ENCODE results near the gene TMEM43.

Gene TMEM43

GRCh38 chr3:14118400-14119381 lies 6.2 kb upstream of the TMEM43 start:
- H3K36me3 ChIP-seq (ENCODE audit: control insufficient read depth in 2 of 2, insufficient read depth in 1 of 2, low read length in 2 of 2) = peaks cover 4 to 67% of the 10 kb centered on the region in 2 experiments; a peak in 1 of 3 replicates
- ChIA-PET POLR2A (no interaction called here), CTCF (interaction anchor here (0.6 to 1.4 kb wide), 2 partner anchors 222 to 349 kb away, joined by 4 read pairs; no protein-coding TSS in a partner anchor)

More at GRCh38 chr3:14118400-14119381, 6.2 kb upstream of the TMEM43 start:
- TF ChIP-seq ZNF518A (tag by site-specific recombination; conservative IDR thresholded peaks at IDR 0.05; ENCODE audit: low read depth) (no peak), ZNF335 (tag by site-specific recombination; conservative IDR thresholded peaks at IDR 0.05) (0 out of 2 replicates have a peak, but pooled peaks have one; percentile 10), ZBTB8A (tag by site-specific recombination; IDR thresholded peaks at IDR 0.05) (0 out of 2 replicates have a peak, but pooled peaks have one; percentile 29), ZNF692 (tag by site-specific recombination; IDR thresholded peaks at IDR 0.05) (0 out of 2 replicates have a peak, but pooled peaks have one; percentile 18), ZNF449 (tag by site-specific recombination; IDR thresholded peaks at IDR 0.05) (peak; percentile 95), ZIC2 (tag by site-specific recombination; IDR thresholded peaks at IDR 0.05) (0 out of 2 replicates have a peak, but pooled peaks have one; percentile 27), ZBTB17 (tag by site-specific recombination; IDR thresholded peaks at IDR 0.05) (0 out of 2 replicates have a peak, but pooled peaks have one; percentile 38), ZBTB20 (tag by site-specific recombination; IDR thresholded peaks at IDR 0.05) (0 out of 2 replicates have a peak, but pooled peaks have one; percentile 26), ZNF341 (tag by site-specific recombination; IDR thresholded peaks at IDR 0.05; ENCODE audit: low read depth) (0 out of 2 replicates have a peak, but pooled peaks have one; percentile 15), KLF17 (tag by site-specific recombination; IDR thresholded peaks at IDR 0.05) (no peak), ZNF239 (tag by site-specific recombination; IDR thresholded peaks at IDR 0.05) (no peak), ZNF670 (tag by site-specific recombination; IDR thresholded peaks at IDR 0.05; ENCODE audit: low read depth) (no peak)
- TF ChIP-seq, protein P1, sequence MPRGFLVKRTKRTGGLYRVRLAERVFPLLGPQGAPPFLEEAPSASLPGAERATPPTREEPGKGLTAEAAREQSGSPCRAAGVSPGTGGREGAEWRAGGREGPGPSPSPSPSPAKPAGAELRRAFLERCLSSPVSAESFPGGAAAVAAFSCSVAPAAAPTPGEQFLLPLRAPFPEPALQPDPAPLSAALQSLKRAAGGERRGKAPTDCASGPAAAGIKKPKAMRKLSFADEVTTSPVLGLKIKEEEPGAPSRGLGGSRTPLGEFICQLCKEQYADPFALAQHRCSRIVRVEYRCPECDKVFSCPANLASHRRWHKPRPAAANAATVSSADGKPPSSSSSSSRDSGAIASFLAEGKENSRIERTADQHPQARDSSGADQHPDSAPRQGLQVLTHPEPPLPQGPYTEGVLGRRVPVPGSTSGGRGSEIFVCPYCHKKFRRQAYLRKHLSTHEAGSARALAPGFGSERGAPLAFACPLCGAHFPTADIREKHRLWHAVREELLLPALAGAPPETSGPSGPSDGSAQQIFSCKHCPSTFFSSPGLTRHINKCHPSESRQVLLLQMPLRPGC (tag by site-specific recombination; IDR thresholded peaks at IDR 0.05) = no peak
- TF ChIP-seq, protein P2, sequence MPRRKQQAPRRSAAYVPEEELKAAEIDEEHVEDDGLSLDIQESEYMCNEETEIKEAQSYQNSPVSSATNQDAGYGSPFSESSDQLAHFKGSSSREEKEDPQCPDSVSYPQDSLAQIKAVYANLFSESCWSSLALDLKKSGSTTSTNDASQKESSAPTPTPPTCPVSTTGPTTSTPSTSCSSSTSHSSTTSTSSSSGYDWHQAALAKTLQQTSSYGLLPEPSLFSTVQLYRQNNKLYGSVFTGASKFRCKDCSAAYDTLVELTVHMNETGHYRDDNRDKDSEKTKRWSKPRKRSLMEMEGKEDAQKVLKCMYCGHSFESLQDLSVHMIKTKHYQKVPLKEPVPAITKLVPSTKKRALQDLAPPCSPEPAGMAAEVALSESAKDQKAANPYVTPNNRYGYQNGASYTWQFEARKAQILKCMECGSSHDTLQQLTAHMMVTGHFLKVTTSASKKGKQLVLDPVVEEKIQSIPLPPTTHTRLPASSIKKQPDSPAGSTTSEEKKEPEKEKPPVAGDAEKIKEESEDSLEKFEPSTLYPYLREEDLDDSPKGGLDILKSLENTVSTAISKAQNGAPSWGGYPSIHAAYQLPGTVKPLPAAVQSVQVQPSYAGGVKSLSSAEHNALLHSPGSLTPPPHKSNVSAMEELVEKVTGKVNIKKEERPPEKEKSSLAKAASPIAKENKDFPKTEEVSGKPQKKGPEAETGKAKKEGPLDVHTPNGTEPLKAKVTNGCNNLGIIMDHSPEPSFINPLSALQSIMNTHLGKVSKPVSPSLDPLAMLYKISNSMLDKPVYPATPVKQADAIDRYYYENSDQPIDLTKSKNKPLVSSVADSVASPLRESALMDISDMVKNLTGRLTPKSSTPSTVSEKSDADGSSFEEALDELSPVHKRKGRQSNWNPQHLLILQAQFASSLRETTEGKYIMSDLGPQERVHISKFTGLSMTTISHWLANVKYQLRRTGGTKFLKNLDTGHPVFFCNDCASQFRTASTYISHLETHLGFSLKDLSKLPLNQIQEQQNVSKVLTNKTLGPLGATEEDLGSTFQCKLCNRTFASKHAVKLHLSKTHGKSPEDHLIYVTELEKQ (tag by site-specific recombination; IDR thresholded peaks at IDR 0.05; ENCODE audit: borderline replicate concordance) = no peak
- Histone ChIP-seq H3K4me3 (ENCODE audit: low read depth, low read length) (no peak overlapping the region), H3K9me3 (ENCODE audit: control insufficient read depth, insufficient read depth, low read depth, low read length) (no peaks in the 10 kb centered on the region), H3K4me1 (ENCODE audit: control insufficient read depth, insufficient read depth, low read length) (no peaks in the 10 kb centered on the region; the same call in 1 of the 2 replicates), H3K27ac (ENCODE audit: extremely low read depth, low read depth, low read length) (no peak overlapping the region)
